Transverse colon (tissue), 4 donors: ENCODE measurements around the gene SLC10A3. TPM values are rescaled to one million over a fixed set of nuclear protein-coding genes. Genes with fewer than 3 reads are reported as not detected.

ENCODE experiments used
- DNase-seq: peaks from one replicate; pipeline ENCODE4 v3.0.0-alpha.2; 2019
- H3K27ac ChIP-seq, 4 donors: fragments of 200-600 bp; sonication (generic); 2 replicates each; pipeline ENCODE4 v1.5.1; 2016 to 2018; ENCODE audit warnings: inconsistent platforms in 4 of 4
- H3K27me3 ChIP-seq: fragments of 200-600 bp; sonication (generic); 2 replicates; pipeline ENCODE4 v1.5.1; 2017; ENCODE audit warnings: inconsistent platforms
- H3K36me3 ChIP-seq, 4 donors: fragments of 200-600 bp; sonication (generic); 2 replicates each; pipeline ENCODE4 v1.5.1; 2017 to 2019; ENCODE audit warnings: inconsistent platforms in 4 of 4
- H3K4me1 ChIP-seq, 4 donors: fragments of 200-600 bp; sonication (generic); 2 replicates each; pipeline ENCODE4 v1.5.1; 2017 to 2020; ENCODE audit warnings: inconsistent platforms in 4 of 4
- H3K4me3 ChIP-seq, 4 donors: fragments of 200-600 bp; sonication (generic); 1 replicate in 1 of 4; 2 replicates in 3 of 4; pipeline versions ENCODE4 v1.5.1 to v1.6.1; 2017 to 2019; ENCODE audit warnings: inconsistent platforms in 4 of 4
- H3K9me3 ChIP-seq, 2 donors: fragments of 200-600 bp; sonication (generic); 2 replicates each; pipeline ENCODE4 v1.5.1; 2017 to 2019; ENCODE audit warnings: inconsistent platforms in 2 of 2
- EP300 ChIP-seq: sonication (generic); formaldehyde crosslinking; IDR thresholded peaks from one replicate; pipeline ENCODE4 v1.6.1; 2017; ENCODE audit warnings: antibody characterized with exemption, low read depth
- POLR2A ChIP-seq: fragments of 450-650 bp; IDR thresholded peaks from one replicate; pipeline ENCODE4 v1.6.1; 2016; ENCODE audit warnings: antibody characterized with exemption, mild to moderate bottlenecking, moderate library complexity
- POLR2AphosphoS5 ChIP-seq, 3 donors: sonication (generic); formaldehyde crosslinking; IDR thresholded peaks; one replicate each; pipeline ENCODE4 v1.6.1; 2016; ENCODE audit warnings: antibody characterized with exemption in 3 of 3
- WGBS, 2 donors: methylation state at CpG; one replicate each; pipeline ENCODE4 v1.1.5; 2018; ENCODE audit warnings: low coverage in 1 of 2; 5-methylcytosine and 5-hydroxymethylcytosine counted together
- in situ Hi-C, 4 donors: fragments of 200-750 bp; cut with MboI; loops; one replicate each; pipeline versions ENCODE4 v1.15.0 to v1.15.1; 2017; ENCODE audit warnings: low sequenced_read_pairs in 3 of 4, low pct_ligation_motif_present in 1 of 4, low pct_unique_long_range_greater_than_20kb in 1 of 4
- intact Hi-C: fragments of 100-400 bp; cut with DNase I; formaldehyde crosslinking; loops from one replicate; pipeline ENCODE4 v1.15.1; 2023; ENCODE audit warnings: low total_unique reads
- total RNA-seq, 4 donors: library from RNA; depleted of rRNA; stranded (reverse); fragments of >200 nt; gene quantifications; one replicate each; pipeline ENCODE4 v1.1.0, GENCODE V29; 2016
- TF ChIP-seq, protein P1 (sequence below), 5 experiments: fragments of 200-600 bp in 3 of 5; fragments of 450-650 bp in 2 of 5; sonication (generic) in 3 of 5; IDR thresholded peaks; 1 replicate in 2 of 5; 2 replicates in 3 of 5; pipeline ENCODE4 v1.5.1; 2016 to 2017; ENCODE audit warnings: antibody characterized with exemption in 5 of 5, inconsistent platforms in 3 of 5, mild to moderate bottlenecking in 2 of 5, moderate library complexity in 1 of 5

The SLC10A3 gene
- total RNA-seq, 4 donors from 2014 or later: 26.7 to 117 (median 34.4) TPM

DNA sequence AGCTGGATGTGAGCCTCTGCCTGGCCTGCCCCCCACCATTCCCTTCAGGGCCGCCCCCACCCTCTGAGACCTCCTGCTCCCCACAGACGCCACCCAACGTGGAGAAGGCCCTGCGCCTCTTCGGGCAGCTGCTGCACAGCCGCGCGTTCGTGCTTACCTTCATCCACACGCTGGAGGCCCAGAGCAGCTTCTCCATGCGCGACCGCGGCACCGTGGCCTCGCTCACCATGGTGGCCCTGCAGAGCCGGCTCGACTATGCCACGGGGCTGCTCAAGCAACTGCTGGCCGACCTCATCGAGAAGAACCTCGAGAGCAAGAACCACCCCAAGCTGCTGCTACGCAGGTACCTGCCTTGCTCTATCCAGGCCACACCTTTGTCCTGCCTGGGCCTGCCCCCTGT lies 22.2 kb downstream of the SLC10A3 start:
- H3K4me3 ChIP-seq: no peak overlapping the region
- TF ChIP-seq POLR2AphosphoS5 (IDR thresholded peaks at IDR 0.05) (no peak), EP300 (no peak), POLR2A (no peak)
- TF ChIP-seq, protein P1, sequence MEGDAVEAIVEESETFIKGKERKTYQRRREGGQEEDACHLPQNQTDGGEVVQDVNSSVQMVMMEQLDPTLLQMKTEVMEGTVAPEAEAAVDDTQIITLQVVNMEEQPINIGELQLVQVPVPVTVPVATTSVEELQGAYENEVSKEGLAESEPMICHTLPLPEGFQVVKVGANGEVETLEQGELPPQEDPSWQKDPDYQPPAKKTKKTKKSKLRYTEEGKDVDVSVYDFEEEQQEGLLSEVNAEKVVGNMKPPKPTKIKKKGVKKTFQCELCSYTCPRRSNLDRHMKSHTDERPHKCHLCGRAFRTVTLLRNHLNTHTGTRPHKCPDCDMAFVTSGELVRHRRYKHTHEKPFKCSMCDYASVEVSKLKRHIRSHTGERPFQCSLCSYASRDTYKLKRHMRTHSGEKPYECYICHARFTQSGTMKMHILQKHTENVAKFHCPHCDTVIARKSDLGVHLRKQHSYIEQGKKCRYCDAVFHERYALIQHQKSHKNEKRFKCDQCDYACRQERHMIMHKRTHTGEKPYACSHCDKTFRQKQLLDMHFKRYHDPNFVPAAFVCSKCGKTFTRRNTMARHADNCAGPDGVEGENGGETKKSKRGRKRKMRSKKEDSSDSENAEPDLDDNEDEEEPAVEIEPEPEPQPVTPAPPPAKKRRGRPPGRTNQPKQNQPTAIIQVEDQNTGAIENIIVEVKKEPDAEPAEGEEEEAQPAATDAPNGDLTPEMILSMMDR (IDR thresholded peaks at IDR 0.05): no peak
- in situ Hi-C loops: no loop called here

DNA sequence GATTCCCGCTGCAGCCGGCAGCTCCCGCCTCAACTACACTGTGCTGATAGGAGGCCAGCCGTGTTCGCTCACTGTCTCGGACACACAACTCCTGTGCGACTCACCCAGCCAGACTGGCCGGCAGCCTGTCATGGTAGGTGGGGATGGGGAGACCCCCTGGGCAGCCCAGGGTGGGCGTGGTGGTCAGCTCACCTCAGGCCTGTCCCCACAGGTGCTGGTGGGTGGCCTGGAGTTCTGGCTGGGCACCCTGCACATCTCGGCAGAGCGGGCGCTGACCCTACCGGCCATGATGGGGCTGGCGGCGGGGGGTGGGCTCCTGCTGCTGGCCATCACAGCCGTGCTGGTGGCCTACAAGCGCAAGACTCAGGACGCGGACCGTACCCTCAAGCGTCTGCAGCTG lies 22.9 kb downstream of the SLC10A3 start:
- H3K4me3 ChIP-seq: no peak overlapping the region
- no peak overlapping the region for H3K27ac ChIP-seq
- TF ChIP-seq EP300: no peak
- TF ChIP-seq, protein P1 (IDR thresholded peaks at IDR 0.05): no peak
- TF ChIP-seq POLR2A: no peak
- TF ChIP-seq POLR2AphosphoS5 (IDR thresholded peaks at IDR 0.05): no peak
- no peaks in the 10 kb centered on the region for H3K4me1 ChIP-seq
- WGBS, 2 donors: 95% methylated on average over 19 of the region's 21 CpGs; no CpG with 5 or more reads in 1 of the 2 donors
- H3K9me3 ChIP-seq: no peaks in the 10 kb centered on the region
- in situ Hi-C loops: no loop called here
- intact Hi-C loops: no loop called here
- no peaks in the 10 kb centered on the region for H3K27me3 ChIP-seq
- no peak for DNase-seq
- no peaks in the 10 kb centered on the region for H3K36me3 ChIP-seq

More for the DNA sequence above, 22.2 kb downstream of the SLC10A3 start:
- WGBS, 2 donors: 97% methylated on average over 23 of the region's 23 CpGs; no CpG with 5 or more reads in 1 of the 2 donors
- Histone ChIP-seq H3K27ac (no peak overlapping the region), H3K27me3 (no peaks in the 10 kb centered on the region), H3K9me3 (no peaks in the 10 kb centered on the region), H3K4me1 (no peaks in the 10 kb centered on the region), H3K36me3 (no peaks in the 10 kb centered on the region)
- intact Hi-C loops: no loop called here
- DNase-seq: no peak

GRCh38 chrX:154466907-154467306 lies 23.5 kb downstream of the SLC10A3 start:
- no peak for TF ChIP-seq EP300
- no peak for TF ChIP-seq POLR2AphosphoS5 (IDR thresholded peaks at IDR 0.05)
- TF ChIP-seq, protein P1 (IDR thresholded peaks at IDR 0.05): no peak
- no peak for TF ChIP-seq POLR2A
- Histone ChIP-seq H3K27me3 (no peaks in the 10 kb centered on the region), H3K36me3 (no peaks in the 10 kb centered on the region), H3K4me1 (no peaks in the 10 kb centered on the region), H3K27ac (no peak overlapping the region), H3K9me3 (no peaks in the 10 kb centered on the region), H3K4me3 (no peak overlapping the region)
- intact Hi-C loops (no loop called here), in situ Hi-C loops (no loop called here)
- DNase-seq: no peak
- WGBS, 2 donors: 94% methylated on average over 10 of the region's 15 CpGs; no CpG with 5 or more reads in 1 of the 2 donors

GRCh38 chrX:154466036-154466435 lies 24.4 kb downstream of the SLC10A3 start:
- H3K36me3 ChIP-seq: no peaks in the 10 kb centered on the region
- in situ Hi-C loops: no loop called here

More at GRCh38 chrX:154466036-154466435, 24.4 kb downstream of the SLC10A3 start:
- WGBS, 2 donors: 96% methylated on average over 24 of the region's 32 CpGs; no CpG with 5 or more reads in 1 of the 2 donors
- intact Hi-C loops: no loop called here
- H3K4me1 ChIP-seq: no peaks in the 10 kb centered on the region
- H3K27ac ChIP-seq: no peak overlapping the region
- DNase-seq: no peak
- TF ChIP-seq EP300 (no peak), POLR2A (no peak), POLR2AphosphoS5 (IDR thresholded peaks at IDR 0.05) (no peak)
- TF ChIP-seq, protein P1 (IDR thresholded peaks at IDR 0.05): no peak
- no peaks in the 10 kb centered on the region for H3K9me3 ChIP-seq
- H3K4me3 ChIP-seq: no peak overlapping the region
- no peaks in the 10 kb centered on the region for H3K27me3 ChIP-seq
